Thyroid gland (tissue), 4 donors: Measurements from ENCODE around the gene STAT6.

ENCODE experiments used
- POLR2A ChIP-seq, 2 donors: fragments of 450-650 bp; IDR thresholded peaks; one replicate each; pipeline ENCODE4 v1.6.1; 2017; ENCODE audit warnings: antibody characterized with exemption in 2 of 2, mild to moderate bottlenecking in 2 of 2, moderate library complexity in 1 of 2
- TF ChIP-seq, protein P1 (sequence below), 6 experiments: fragments of 200-600 bp in 3 of 6; fragments of 450-650 bp in 3 of 6; sonication (generic) in 3 of 6; IDR thresholded peaks; one replicate each; pipeline ENCODE4 v1.5.1; 2016 to 2019; ENCODE audit warnings: antibody characterized with exemption in 6 of 6, mild to moderate bottlenecking in 2 of 6, inconsistent platforms in 1 of 6, moderate library complexity in 1 of 6

DNA sequence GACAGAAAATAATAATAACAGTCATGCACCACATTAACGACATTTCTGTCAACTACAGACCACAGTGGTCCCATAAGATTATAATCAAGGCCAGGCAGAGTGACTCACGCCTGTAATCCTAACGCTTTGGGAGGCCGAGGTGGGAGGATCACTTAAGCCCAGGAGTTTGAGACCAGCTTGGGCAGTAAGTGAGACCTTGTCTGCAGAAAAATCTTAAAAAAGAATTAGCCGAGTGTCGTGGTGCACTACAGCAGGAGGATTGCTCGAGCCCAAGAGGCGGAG is 13.7 kb downstream of the STAT6 start:
- TF ChIP-seq, protein P1, sequence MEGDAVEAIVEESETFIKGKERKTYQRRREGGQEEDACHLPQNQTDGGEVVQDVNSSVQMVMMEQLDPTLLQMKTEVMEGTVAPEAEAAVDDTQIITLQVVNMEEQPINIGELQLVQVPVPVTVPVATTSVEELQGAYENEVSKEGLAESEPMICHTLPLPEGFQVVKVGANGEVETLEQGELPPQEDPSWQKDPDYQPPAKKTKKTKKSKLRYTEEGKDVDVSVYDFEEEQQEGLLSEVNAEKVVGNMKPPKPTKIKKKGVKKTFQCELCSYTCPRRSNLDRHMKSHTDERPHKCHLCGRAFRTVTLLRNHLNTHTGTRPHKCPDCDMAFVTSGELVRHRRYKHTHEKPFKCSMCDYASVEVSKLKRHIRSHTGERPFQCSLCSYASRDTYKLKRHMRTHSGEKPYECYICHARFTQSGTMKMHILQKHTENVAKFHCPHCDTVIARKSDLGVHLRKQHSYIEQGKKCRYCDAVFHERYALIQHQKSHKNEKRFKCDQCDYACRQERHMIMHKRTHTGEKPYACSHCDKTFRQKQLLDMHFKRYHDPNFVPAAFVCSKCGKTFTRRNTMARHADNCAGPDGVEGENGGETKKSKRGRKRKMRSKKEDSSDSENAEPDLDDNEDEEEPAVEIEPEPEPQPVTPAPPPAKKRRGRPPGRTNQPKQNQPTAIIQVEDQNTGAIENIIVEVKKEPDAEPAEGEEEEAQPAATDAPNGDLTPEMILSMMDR (IDR thresholded peaks at IDR 0.05), result no peak
- no peak for TF ChIP-seq POLR2A (IDR thresholded peaks at IDR 0.05)
